NCI-H128 (cell line): ENCODE measurements around the gene ARPC4.
"Not testable (repeated sequence)": the region's sequence is repeated elsewhere in the genome, so short reads cannot be mapped to it uniquely, and the experiment has no call there.

Source experiments
- DNase-seq: peaks from one replicate; lab custom pipeline; 2025; ENCODE audit not compliant: unreplicated experiment; lab: John Stamatoyannopoulos, UW

The ARPC4 gene

GRCh38 chr3:9851383-9851782 lies 58.5 kb downstream of the ARPC4 start:
- DNase-seq: not testable (repeated sequence)

GRCh38 chr3:9851926-9852325 lies 59.0 kb downstream of the ARPC4 start:
- not testable (repeated sequence) for DNase-seq

GRCh38 chr3:9852528-9852927 lies 59.6 kb downstream of the ARPC4 start:
- no peak for DNase-seq

- DNase-seq: not testable (repeated sequence)
Observed at GRCh38 chr3:9854291-9854940, 61.5 kb downstream of the ARPC4 start.

- DNase-seq: no peak
Observed at GRCh38 chr3:9855594-9855993, 62.7 kb downstream of the ARPC4 start.
